Activated T-helper 1 cell treated with anti-CD3 and anti-CD28 coated beads, Interleukin-2, amount 50 U/mL, for 16 hours (primary cell): Measurements from ENCODE around the gene NUMB.
"Not testable (repeated sequence)": the region's sequence is repeated elsewhere in the genome, so short reads cannot be mapped to it uniquely, and the experiment has no call there.

Experiments
- DNase-seq, 2 donors: peaks; one replicate each; pipeline ENCODE4 v3.0.0-alpha.2; 2020; ENCODE audit warnings: low read depth in 1 of 2, low spot score in 1 of 2

The NUMB gene

DNA sequence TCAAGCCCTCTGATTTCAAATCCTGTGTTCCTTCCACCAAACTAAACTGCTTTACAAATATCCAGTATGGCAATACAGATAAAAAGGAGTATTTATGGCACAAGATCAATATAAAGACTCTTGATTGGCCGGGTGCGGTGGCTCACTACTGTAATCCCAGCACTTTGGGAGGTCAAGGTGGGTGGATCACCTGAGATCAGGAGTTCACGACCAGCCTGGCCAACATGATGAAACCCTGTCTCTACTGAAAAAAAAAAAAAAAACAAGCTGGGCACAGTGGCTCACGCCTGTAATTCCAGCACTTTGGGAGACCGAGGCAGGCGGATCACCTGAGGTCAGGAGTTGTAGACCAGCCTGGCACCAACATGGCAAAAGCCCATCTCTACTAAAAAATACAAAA, 35.3 kb downstream of the NUMB start:
- DNase-seq: not testable (repeated sequence)

DNA sequence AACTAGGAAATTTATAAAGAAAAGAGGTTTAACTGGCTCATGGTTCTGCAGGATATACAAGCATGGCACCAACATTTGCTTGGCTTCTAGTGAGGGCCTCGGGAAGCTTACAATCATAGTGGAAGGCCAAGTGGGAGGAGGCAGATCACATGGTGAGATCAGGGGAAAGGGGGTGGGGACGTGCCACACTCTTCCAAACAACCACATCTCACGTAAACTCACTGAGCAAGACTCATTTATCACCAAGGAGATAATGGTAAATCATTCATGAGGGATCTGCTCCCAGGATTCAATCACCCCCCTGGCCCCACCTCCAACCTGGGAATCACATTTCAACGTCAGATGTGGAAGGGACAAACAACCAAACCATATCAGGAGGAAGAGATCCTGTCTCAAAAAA, 35.8 kb downstream of the NUMB start:
- no peak for DNase-seq

DNA sequence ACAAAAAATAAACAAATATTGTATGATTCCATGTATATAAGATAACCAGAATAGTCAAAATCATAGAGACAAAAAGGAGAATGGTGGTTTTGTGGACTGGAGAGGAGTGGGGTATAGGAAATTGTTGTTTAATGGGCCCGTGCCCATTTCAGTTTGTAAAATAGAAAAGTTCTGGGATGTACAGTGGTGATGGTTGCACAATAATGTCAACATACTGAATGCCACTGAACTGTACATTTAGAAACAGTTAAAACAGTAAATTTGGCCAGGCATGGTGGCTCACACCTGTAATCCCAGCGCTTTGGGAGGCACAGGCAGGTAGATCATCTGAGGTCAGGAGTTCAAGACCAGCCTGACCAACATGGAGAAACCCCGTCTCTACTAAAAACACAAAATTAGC, 40.1 kb downstream of the NUMB start:
- DNase-seq: no peak

DNA sequence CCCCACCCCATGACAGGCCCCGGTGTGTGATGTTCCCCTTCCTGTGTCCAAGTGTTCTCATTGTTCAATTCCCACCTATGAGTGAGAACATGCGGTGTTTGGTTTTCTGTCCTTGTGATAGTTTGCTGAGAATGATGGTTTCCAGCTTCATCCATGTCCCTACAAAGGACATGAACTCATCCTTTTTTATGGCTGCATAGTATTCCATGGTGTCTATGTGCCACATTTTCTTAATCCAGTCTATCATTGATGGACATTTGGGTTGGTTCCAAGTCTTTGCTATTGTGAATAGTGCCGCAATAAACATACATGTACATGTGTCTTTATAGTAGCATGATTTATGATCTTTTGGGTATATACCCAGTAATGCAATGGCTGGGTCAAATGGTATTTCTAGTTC, 52.1 kb downstream of the NUMB start:
- not testable (repeated sequence) for DNase-seq

DNA sequence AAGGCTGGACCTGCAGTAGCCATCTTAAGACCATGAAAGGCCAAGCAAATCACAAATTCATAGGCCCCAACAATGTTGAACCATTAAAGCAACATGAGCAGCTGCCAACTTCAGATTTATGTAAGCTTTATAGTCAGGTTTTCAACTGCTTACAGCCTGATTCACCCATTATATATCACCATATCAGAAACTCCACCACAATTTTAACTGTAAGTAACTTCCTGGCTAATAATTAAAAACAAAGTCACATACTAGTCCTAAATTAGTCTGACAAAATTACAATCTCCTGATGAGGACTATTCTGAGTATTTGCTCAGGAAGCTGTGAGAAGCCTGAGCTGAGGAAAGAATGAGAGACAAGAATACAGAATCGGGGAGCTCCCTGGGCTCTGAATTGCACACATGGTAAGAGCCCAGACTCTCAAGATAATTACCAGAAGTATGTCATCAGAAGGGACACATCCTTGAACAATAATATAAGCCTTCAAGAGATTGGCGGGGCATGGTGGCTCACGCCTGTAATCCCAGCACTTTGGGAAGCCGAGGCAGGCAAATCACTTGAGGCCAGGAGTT, 55.1 kb downstream of the NUMB start:
- DNase-seq: no peak

GRCh38 chr14:73402579-73402978, 55.8 kb downstream of the NUMB start:
- DNase-seq: no peak

- no peak for DNase-seq
Observed at GRCh38 chr14:73397810-73398209, 60.5 kb downstream of the NUMB start.

GRCh38 chr14:73394317-73394716, 64.0 kb downstream of the NUMB start:
- DNase-seq: no peak

DNA sequence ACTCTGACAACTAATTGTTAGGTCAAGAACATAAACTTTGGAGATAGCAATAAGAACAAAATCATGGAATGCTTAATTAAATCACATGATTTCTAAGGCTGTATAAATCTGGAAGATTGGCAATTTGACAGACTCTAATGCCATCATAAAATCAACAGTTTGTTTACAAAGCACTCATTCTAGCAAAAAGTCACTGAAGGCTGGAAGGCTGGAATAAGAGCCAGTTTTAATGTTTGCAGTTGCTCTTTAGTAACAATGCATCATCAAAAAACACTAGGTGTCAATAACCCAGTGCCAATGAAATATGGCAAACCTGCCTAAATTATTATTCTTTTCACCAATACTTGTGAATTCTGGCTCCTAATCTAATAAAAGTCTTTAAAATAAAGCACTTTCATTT, 65.0 kb downstream of the NUMB start:
- DNase-seq: no peak

DNA sequence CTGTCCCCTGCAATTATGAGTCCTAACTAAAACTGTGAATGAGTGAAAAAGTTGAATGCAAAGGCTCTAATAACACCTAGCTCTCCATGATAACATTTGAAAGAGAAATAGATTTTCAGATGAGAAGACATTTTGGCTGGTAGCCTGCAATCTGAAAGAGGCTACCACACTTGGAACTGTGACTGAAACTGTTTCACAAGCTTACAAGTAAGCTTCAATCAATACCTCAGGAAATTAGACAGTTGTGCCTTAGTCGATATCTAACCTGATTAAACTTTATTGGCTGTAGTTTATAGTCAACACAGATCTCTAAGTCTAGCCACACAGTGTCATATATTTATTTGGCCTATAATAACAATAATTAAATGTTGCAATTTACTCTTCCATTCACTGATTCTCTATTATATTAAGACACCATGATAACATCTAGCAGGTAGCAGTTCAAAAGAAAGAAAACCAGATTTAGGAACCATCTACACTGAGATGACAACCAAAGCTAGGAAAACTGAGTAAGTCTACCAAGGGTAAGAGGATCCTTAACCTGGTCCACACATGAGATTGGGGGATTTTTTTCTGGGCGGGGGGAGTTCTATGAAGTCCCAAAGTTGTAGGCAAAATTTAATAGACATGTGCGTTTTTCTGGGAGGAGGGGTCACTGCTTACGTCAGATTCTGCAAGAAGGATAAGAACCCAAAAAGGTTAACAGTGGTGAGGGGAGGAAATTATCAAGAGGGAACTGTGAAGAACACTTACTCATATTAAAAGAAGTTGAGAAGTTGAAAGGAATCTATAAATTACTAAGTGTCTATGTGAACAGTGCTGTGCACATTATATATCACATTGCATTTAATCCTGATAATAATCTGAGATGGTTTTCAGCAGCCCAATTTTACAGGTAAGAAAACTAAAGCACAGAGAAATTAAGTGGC, 65.8 kb downstream of the NUMB start:
- DNase-seq: no peak

GRCh38 chr14:73387860-73388259, 70.5 kb downstream of the NUMB start:
- not testable (repeated sequence) for DNase-seq

- no peak for DNase-seq
Observed at GRCh38 chr14:73386342-73386741, 72.0 kb downstream of the NUMB start.

GRCh38 chr14:73385021-73385420, 73.3 kb downstream of the NUMB start:
- not testable (repeated sequence) for DNase-seq

- no peak for DNase-seq
Observed at GRCh38 chr14:73383356-73383755, 75.0 kb downstream of the NUMB start.

DNA sequence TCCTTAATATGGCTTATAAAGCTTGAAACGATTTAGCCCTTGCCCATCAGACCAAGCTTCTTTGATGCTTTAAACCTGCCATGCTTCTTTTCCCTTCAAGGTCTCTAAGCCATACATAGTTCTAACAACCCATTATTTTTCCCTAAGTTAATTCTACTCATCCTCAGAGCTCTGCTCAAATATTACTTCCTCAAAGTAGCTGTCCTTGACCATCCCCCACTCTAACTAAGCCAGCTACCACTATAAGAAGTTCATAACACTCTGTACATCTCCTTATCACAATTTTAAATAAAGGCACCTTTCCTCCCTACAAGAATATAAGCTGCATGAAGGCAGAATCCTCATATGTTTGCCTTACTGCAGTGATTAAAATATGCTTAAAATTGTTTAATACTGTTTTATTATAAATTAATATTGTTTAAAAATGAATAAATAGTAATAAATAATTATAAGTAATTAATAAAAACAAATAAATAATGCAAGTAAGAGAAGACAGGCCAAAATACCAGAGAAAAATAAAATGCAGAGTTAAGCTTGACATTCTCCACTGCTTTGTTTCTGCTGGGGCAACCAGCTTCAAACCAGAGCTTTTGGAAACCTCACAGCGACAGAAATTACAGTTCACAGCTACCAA, 76.8 kb downstream of the NUMB start:
- DNase-seq: no peak

GRCh38 chr14:73376585-73376984, 81.8 kb downstream of the NUMB start:
- no peak for DNase-seq

- no peak for DNase-seq
Observed at GRCh38 chr14:73375861-73376260, 82.5 kb downstream of the NUMB start.

- DNase-seq: no peak
Observed at GRCh38 chr14:73374218-73374617, 84.1 kb downstream of the NUMB start.

GRCh38 chr14:73372529-73372928, 85.8 kb downstream of the NUMB start:
- no peak for DNase-seq

DNA sequence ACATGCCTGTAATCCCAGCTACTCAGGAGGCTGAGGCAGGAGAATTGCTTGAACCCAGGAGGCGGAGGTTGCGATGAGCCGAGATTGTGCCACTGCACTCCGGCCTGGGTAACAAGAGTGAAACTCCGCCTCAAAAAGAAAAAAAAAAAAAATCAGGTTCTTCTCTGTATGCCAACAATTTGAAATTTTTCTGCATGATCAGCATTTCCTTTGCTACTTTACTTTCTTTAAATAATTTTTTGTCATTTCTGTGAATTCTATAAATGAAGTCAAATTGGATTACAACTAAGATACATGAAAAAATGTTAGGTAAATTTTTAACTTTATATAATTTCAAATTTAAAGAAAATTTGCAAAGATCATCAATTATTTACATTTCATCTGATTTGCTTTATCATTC, 87.8 kb downstream of the NUMB start:
- no peak for DNase-seq

DNA sequence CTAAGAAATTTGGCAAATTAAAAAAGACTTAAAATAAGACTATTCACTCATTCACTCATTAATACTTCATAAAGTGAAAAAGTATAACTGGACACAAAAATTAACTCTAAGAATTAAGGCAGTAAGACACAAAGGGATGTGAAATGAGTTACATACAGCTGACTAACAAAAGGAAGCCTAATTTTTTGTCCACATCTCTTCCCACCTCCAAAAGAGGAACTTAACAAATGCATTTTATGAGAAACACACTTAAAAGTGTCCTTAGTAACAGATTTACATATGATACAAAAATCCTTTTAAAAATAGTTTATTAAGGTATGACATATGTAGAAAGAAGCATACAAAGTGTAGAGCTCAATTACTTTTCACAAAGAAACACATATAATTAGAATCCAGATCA, 88.9 kb downstream of the NUMB start:
- DNase-seq: no peak

DNA sequence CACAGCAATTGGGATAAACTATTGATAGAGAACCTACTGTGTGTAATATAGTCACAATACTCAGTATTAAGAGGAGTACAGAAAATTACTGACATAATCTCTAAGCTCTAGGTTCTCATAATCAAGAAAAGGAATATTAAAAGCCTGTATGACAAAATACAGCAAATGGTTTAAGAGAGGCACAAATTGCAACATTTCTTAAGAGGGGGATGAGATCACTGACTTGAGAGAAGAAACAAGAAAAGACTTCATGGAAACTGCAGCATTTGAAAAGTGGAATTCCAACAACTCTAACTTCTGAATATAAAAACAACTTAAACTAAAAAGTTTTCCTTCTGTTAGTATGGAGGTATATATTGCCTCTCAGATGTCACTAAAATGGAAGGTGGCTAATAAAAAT, 89.7 kb downstream of the NUMB start:
- DNase-seq: no peak
